HG03280 (cell line): ENCODE data around the gene LIN28A.

ENCODE experiments used
- ATAC-seq: cut with Tn5 transposase; IDR thresholded peaks from one replicate; pipeline ENCODE4 v1.9.1; 2021; ENCODE audit warnings: mild to moderate bottlenecking, moderate library complexity; ENCODE audit not compliant: unreplicated experiment

The LIN28A gene

GRCh38 chr1:26387447-26387846 lies 23.2 kb upstream of the LIN28A start:
- no peak for ATAC-seq

DNA sequence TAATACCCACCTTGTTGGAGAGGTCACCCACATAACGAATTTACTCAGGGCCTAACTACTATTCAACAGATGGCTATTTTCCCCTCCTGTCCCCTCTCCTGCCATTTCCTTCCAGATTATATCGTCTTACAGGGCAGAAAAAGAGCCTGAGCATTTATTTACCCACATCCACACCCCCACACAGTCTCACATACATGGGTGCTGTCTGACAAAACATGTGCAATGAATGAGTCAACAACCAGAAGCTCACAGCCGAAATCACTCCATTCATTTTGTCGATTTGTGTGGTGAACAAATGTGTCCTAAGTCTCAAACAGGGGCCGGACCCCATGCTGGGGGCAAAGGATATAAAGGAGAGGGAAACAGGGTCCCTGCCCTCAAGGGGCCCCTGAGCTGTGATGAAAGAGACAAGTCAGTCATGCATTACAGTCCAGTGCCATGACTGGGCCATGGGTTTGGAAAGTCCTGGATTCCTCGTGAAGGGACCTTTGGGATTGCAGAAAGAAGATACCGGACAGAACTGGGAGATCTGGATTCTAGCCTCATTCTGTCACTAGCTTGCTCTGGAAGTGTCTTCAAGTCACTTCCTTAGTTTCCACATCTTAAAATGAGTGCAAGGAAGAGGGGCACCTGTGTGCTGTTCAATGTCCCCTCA lies 21.7 kb upstream of the LIN28A start:
- ATAC-seq = no peak

- ATAC-seq = no peak
Measured at GRCh38 chr1:26389604-26390247, 20.9 kb upstream of the LIN28A start.

GRCh38 chr1:26391450-26391849 lies 19.2 kb upstream of the LIN28A start:
- no peak for ATAC-seq

GRCh38 chr1:26395754-26396153 lies 14.9 kb upstream of the LIN28A start:
- ATAC-seq = no peak

- no peak for ATAC-seq
Measured at GRCh38 chr1:26399034-26399433, 11.6 kb upstream of the LIN28A start.

DNA sequence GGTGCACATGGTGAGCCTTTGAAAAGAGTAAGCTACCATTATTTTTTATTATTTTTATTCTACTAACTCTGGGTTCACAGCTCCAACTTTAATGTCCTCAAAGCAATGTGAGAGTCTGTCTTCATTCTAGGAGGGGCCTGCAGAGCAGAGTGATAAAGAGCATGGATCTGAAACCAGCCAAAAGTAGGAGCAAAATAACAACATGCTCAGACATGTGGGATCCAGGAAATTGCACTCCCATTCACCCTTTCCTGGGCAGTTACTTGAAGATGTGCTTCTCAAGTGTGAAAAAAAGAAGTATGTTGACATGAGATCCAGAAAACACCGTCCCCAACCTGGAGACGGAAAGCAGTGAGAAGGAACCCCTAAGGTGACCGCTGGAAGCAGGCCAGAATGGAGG lies 8.7 kb upstream of the LIN28A start:
- ATAC-seq = no peak

DNA sequence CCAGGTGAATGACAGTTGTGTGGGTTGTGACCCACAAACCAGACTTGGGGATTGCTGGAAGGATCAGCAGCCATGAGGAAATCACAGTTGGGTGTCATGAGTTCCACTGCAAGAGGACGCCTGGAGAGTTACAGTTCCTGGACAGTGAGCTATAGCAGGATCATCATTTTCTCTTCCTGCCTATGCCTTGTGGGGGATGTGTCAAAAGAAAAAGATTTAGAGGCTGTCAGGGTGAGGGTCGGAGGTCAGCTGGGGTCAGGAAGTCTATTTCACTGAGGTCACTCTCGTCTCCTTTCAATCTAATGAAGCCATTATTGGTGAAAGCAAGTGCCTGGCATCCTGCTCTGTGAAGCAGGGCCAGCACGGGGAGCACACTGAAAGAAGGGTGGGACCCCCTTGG lies 7.0 kb upstream of the LIN28A start:
- ATAC-seq = no peak

- ATAC-seq = no peak
Measured at GRCh38 chr1:26404641-26405040, 6.0 kb upstream of the LIN28A start.

- no peak for ATAC-seq
Measured at GRCh38 chr1:26405281-26405915, 5.2 kb upstream of the LIN28A start.

DNA sequence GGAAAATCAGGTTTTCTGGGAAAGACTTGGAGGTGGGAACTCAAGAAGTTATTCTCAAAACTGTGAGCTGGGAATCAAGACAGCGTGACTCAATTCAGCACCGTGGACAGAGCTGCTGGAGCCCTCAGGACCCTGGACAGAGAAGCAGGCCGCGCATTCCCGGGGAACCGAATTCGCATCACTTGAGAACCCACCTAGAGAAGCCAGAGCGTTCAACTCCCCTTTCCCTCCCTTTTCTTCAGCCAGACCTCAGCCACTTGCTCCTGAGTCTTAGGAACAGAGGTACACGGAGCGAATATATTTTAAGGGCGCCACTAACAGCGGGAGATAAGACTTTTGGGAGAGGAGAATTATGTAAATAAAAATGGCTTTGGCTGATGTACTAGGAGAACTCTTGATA lies 2.0 kb upstream of the LIN28A start:
- no peak for ATAC-seq

DNA sequence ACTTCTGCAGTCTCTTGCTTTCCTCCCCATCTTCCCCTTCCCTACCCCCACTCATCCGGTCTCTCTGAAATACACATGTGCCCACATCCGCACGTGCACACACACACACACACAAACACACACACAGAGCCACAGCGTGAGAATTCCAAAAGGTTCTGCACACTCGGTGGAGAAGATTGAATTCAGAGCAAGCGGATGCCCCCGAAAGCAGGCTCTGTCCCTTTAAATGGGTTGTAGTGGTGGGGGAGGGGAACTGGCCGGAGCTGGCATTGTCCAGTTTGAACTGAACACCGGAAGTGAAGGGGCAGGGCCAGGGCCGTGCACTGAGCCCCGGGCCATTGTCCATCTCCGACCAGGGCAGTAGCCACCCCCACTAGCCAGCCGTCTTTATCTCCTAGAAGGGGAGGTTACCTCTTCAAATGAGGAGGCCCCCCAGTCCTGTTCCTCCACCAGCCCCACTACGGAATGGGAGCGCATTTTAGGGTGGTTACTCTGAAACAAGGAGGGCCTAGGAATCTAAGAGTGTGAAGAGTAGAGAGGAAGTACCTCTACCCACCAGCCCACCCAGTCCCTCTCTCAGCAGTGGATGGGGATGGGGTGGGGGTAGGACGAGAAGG lies 1.3 kb upstream of the LIN28A start:
- no peak for ATAC-seq

GRCh38 chr1:26411624-26412074 lies 1.0 kb downstream of the LIN28A start:
- no peak for ATAC-seq

DNA sequence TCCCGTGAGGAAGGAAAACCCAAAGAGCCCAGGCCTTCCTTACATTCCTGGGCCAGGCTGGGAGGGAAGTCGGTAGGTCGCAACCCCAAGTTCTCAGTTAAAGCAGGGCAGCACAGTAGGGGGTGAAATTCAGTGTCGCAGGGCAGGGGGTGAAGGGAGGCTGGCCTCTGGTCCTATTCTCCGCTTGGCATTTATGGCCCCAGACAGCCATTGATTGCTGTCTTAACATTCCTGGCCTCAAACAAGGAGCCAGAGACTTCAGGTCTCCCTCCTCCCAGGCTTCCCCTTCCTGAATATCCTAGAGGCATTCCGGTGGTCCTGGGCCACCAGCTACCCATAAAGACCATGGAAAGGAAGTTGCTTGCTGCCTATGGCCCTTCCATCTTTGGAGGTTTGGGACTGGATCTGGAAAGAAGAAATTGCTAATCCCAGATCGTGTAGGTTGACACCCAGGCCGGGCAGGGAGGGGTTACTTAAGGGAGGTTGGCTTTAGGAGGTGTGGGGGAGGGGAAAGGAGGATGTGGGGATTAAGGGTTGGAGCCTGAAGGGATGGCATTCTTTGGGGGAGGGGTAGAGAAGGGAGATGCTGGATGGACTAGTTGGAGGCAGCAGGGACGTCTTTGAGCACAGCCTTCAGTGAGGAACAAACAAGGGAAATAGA lies 1.7 kb downstream of the LIN28A start:
- no peak for ATAC-seq

- ATAC-seq = no peak
Measured at GRCh38 chr1:26413031-26413430, 2.4 kb downstream of the LIN28A start.

GRCh38 chr1:26417111-26417759 lies 6.6 kb downstream of the LIN28A start:
- peak; percentile 55 for ATAC-seq

DNA sequence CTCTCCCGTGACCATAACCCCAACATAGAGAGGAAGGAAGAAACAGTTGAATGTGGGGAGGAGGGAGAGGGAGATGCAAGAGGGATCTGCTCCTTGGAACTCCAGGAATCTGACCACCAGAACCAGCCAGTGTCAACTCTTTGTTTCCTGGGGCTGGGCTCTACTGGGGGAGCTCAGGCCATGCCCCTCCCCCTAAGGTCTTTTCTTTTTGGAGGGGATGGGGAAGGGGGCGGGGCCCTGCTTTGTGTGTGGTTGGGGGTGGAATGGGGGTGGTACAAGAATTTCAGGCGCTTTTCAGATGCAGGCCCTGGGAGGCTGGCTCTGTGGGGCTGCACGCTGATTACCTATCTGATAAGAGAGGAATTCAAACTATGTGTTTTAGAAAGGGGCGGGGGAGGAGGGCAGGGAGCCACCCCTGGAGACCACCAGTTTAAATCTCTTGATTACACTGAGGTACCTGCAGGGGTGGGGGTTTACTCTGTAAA lies 8.3 kb downstream of the LIN28A start:
- no peak for ATAC-seq

GRCh38 chr1:26419494-26419893 lies 8.9 kb downstream of the LIN28A start:
- ATAC-seq = no peak

DNA sequence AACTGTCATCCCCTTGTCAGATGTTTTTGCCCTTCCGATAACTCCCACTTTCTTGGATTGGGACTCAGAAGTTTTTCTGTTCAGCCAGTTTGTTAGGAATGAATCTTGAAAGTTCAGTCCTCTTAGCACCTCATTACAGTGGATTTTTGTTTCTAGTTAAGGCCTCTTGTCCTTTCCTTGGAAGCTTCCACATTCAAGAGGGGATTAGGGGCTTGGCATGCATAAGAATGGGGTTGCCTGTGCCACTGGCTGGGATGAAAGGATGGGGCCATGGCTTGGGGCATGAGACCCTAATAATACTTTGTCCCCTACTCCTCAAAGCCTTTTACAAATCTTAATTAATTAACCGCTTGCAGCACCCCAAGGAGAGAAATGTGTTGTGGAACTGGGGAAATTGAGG lies 19.1 kb downstream of the LIN28A start:
- no peak for ATAC-seq

DNA sequence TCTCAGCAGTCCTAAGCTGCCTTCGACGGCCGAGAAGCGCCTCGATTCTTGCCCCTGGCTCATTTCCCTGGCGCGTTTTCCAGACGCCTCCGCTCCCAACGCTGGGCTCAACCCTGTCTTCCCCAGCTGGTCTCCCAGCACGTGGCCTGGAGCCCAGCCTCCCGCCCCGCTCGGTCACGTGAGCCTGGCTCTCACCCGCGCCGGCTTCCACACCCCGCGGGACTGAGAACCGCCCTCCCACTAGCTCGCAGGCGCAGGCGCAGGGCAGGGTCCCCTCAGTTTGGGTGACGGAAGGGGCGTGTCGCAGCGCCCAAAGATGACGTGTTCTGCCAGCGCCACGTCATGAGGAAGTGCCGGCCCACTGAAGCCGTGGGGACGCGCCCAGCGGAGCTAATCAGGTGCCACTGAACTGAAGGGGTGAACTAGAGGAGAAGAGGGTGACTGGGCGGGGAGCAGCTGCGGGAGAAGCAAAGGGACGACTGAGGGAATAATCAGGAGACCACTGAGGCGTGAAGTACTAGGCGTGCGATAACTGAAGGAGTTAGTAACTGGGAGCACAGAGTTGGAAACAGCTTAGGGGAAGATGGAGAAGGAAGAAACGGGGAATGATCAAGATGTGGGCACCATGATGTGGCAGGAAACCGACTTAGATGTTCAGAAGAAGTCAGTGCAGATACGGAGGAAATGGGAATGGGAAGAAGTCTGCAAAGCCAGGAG lies 21.5 kb downstream of the LIN28A start, which contains the start of gene DHDDS:
Gene DHDDS (plus strand): TSS at position 343 of the 717 bp plus-strand sequence. CDS start 625 bp downstream, outside the sequence.
- ATAC-seq = peak; percentile 96
